ENCODE measurements around the gene EPM2A.
A peak's percentile ranks its signal among the peaks of the same experiment; 100 is the strongest.

EPM2A gene

GRCh38 chr6:145669627-145670034, 65.7 kb downstream of the EPM2A start:
- DNase-seq = peak; percentile 73

- DNase-seq = no peak
Measured at GRCh38 chr6:145668844-145669243, 66.5 kb downstream of the EPM2A start.

DNA sequence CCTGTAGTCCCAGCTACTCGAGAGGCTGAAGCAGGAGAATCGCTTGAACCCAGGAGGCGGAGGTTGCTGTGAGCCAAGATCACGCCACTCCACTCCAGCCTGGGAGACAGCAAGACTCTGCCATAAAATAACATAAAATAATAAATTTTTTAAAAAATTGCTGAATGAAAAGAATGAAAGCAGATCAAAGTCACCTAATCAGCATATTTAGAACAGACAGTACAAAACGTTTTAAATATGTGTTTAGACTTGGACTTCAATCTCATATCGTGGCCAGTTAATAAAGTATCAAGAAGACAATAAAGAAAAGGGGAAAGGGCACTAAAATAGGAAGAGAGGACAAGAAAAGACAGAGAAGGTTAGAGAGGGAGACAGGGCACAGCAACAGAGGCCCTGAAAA, 74.6 kb downstream of the EPM2A start:
- no peak for DNase-seq

DNA sequence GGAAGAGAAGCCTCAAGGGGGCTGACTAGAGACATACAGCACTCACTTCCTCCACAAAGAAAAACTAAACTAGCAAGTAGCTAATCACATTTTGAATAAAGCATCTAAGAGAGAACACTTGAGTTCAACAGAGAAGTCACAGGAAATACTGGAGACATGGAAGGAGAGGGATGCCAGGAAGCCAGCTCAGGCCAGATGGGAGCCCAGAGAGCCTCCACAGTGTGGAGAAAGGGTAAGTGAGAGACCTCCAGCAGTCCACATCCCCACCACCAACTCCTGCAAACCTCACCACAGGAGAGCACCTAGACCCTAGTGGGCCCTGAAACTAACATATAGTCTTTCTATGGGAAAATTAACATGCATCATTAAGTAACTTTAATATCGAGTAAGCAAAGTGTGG, 79.2 kb downstream of the EPM2A start:
- DNase-seq = no peak

DNA sequence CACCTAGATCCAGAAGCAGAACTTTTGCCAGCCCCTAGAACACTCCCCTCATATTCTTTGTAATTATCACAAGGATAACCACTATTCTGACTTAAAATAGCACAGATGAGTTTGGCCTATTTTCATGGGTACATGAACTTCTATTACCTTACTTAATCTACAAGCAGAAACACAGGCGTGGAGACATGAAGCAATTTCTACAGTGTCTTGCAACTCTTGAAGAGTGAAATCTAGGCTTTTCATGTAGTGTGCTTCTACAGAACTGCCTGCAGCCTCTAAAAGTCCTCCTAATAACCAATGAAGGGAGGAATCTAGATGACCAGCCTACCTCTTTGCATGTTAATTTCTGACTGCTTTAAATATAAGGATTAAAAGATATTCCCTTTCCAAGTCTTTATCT, 82.7 kb downstream of the EPM2A start:
- DNase-seq = no peak

- DNase-seq = no peak
Measured at GRCh38 chr6:145651988-145652387, 83.3 kb downstream of the EPM2A start.

GRCh38 chr6:145648149-145648548, 87.2 kb downstream of the EPM2A start:
- DNase-seq = no peak

- no peak for DNase-seq
Measured at GRCh38 chr6:145647602-145648001, 87.7 kb downstream of the EPM2A start.

GRCh38 chr6:145643760-145644159, 91.6 kb downstream of the EPM2A start:
- DNase-seq = peak; percentile 32

DNA sequence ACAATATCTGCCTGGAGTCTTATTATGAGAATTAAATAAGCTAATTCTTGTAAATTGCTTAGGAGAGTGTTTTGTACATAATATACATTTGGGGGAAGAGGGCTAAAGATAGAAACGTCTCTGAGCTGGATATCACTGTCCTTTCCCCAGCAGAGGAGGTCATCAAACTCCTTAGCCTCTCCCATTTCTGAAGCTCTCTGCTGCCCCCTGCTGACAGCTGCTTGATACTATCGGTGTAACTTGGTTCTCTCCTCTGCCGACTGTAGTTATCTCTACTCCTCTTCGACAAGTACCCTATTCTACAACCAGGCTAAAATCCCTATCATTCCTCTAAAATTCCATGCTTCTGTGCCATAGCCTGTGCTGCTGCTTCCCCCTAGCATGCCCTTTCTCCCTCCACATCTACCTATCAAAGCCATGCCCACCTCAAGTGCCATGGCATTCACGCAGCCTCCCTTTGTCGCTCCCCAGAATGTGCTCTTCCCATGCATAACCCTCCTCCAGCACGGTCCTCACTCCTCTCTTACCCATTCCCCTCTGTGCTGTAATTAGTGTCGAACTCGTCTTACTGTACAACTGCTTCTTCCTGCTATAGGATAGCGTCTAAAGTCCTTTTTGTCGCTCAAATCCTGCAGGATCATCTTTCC, 101.2 kb downstream of the EPM2A start:
- peak; percentile 39 for DNase-seq

DNA sequence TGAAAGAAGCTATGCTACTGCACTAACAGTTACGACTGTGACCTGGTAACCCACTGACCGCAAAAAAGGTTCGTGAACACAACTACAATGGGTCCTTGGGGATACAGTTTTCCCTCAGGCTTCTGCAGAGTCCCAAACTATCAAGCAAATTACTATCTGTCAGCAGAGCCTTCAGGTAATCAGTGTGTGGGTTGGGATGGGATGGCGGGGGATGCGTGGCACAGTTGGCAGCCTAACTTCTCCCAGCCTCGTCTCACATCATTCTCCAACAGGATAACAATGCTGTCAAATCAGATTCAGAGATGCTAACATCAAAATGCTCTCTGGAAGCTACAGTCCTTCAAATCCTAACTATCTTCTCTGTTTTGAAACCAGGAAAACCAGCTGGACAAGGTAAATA, 102.3 kb downstream of the EPM2A start:
- DNase-seq = no peak

DNA sequence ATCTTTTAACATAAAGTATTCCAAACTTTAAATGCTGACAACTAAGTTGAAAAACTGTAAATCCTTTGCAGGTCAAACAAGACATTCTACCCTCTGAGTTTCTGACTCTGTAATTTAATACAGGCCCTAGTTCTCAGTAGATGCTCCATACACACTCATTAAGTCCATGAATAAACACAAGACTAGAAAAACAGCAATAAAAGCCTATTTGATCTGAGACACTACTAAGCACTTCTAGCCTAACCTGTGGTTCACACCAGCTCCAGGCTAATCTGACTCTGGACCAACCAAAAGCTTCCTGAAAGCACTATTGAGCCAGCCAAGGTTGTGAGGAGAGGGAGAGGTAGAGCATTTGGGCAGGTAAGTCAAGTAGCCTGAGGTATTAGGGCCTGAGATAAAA, 103.9 kb downstream of the EPM2A start:
- no peak for DNase-seq

DNA sequence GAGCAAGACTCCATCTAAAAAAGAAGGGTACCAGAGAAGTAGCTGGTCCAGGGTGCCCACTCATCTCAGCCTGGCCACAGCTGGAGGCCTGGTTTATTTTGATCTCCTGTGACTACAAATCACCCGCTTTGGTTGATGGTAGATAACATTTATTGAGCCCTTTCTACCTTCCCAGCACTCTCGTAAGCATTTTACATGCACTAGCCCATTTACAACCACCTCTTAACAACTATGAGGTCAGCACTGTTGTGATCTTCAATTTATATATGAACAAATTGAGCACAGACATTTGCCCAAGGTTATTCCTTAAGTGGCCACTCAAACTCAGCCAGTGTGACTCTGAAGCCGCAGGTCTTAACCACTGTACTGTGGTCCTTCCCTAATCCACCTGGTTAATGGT, 104.7 kb downstream of the EPM2A start:
- DNase-seq = no peak

DNA sequence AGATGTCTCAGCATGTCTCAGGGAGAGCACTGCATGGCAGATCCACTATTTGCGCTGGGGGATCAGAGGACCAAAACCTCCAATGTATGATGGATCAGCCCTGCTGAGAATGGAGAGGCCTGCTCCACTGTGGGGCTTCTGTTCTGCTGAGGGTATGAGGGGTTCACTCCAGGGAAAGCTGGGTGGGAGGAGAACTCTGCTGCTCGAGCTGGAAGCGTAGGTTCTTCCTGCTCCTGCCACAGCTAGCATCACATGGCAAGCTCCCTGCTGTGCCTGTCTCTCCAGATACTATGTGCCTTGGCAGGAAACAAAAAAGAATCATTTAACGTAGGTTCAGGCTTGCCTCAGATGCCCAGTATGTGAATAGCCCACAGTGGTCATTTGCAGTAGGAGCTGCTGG, 105.8 kb downstream of the EPM2A start:
- no peak for DNase-seq

DNA sequence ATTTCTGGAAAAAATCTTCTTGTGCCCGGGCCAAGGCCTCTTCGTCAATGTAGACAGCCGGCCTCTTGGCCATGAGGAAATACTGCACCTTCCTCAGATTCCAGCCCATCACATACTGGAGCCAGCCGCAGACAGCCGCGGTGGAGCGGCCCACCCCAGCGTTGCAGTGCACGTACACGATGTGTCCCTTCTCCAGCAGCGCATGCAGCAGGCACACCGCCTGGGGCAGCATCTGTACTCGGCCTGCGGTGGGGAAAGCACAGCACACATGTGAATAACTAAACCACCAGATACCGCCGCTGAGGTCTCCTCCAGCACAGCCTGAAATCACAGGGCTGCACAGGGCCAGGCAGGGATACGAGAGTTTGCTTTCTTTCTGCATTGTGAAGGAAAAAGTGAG, 107.9 kb downstream of the EPM2A start:
- DNase-seq = no peak

DNA sequence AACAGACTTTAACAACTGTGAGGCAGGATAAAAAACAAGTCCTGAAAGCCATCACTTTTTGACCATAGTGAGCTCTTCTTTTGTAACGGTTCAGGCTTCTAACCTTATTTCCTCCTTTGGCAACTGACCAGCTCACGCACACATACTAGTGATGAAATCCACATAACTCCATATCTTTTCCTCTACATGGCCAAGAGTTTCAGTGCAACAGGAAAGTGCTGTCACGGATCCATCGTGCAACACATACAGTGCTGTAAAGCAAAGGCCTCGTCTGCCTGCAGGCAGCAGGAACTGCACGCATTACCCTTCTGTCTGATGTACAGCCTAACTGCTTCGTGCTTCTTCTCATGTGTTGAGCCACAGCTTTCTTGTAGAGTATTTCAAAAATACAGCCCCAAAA, 108.5 kb downstream of the EPM2A start:
- DNase-seq = no peak

- DNase-seq = no peak
Measured at GRCh38 chr6:145623231-145623630, 112.1 kb downstream of the EPM2A start.

GRCh38 chr6:145621776-145622175, 113.5 kb downstream of the EPM2A start:
- no peak for DNase-seq

GRCh38 chr6:145620088-145620487, 115.2 kb downstream of the EPM2A start:
- DNase-seq = no peak

DNA sequence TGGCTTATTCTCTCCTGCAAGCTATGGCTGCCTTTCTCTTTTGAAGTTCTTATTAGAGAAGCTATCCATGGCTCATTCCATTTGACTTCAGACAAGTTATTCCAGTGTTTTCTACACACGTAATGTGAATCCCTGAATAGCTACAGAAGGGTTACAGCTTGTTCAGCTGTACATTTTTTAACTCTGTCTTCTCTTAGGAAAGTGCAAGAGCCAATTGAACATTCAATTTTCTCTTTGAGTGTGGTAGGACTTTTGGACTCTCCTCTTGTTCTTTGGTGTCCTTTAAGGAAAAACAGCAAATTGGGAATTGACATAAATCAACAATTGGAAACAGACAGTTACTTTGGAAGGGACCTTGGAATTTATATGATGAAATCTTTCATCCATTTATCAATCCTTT, 125.8 kb downstream of the EPM2A start:
- no peak for DNase-seq

GRCh38 chr6:145608850-145609249, 126.5 kb downstream of the EPM2A start:
- DNase-seq = no peak

GRCh38 chr6:145603991-145604390, 131.3 kb downstream of the EPM2A start:
- DNase-seq = no peak

DNA sequence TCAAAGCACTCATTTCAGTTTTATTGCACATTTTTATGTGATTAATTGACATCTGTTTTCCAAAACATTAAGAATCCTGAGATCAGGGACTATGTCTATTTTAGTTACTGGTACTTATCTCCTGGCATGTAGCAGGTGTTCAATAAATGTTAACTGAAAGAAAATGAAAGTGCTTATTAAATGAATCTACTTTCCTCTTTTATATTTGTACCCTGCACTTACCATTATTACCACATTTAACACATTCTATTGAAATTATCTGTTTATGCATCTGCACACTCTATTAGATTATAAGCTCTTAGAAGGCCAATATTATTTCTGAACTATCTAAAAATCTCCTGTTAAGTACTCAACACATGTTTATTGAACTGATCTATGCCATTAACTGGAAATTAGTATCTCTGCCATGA, 131.9 kb downstream of the EPM2A start:
- DNase-seq = no peak

- no peak for DNase-seq
Measured at GRCh38 chr6:145602726-145603326, 132.5 kb downstream of the EPM2A start.

DNA sequence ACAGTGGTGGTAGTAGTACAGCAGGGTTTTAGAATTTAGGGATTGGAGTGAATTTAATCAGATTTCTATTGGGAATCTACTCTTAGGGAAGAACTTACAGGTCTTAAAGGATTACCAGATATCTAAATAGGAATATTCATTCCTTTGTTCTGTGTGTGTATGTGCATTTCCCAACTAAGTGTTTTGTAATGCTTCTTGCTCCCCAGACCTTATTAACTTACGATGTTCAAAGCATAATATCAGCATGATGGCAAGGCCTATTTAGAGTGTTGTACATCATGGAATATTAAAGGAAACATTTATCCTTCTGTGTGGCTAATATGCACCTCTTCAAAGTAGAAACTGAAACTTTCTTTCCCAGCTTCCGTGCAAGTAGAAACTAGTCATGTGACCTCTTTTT, 133.9 kb downstream of the EPM2A start:
- no peak for DNase-seq
